Cardiac septum (tissue), 1 donor: Measurements from ENCODE around the gene WASHC2C. TPM values are rescaled to one million over a fixed set of nuclear protein-coding genes. Genes with fewer than 3 reads are reported as not detected.
A peak's percentile ranks its signal among the peaks of the same experiment; 100 is the strongest.
"Not testable (repeated sequence)": the region's sequence is repeated elsewhere in the genome, so short reads cannot be mapped to it uniquely, and the experiment has no call there.

Experiments used
- DNase-seq: peaks from one replicate; pipeline ENCODE4 v3.0.0-alpha.2; 2020; ENCODE audit warnings: low spot score
- intact Hi-C: fragments of 100-400 bp; cut with DNase I; formaldehyde crosslinking; loops from one replicate; pipeline ENCODE4 v1.14.0; 2022
- long read RNA-seq: library from polyadenylated mRNA; unstranded; transcript quantifications from one replicate; pipeline ENCODE4 v2.0.0, GENCODE V29; 2021
- total RNA-seq: library from RNA; stranded (reverse); fragmentation: NEBNext Ultra II Directional; extraction: Animal tissue kit (Norgen Biotek cat#: 25700); gene quantifications from one replicate; pipeline ENCODE4 v1.2.1, GENCODE V29; 2021
- donor health status: DM: no; HTN: no; CAD: no.

WASHC2C gene, protein sequence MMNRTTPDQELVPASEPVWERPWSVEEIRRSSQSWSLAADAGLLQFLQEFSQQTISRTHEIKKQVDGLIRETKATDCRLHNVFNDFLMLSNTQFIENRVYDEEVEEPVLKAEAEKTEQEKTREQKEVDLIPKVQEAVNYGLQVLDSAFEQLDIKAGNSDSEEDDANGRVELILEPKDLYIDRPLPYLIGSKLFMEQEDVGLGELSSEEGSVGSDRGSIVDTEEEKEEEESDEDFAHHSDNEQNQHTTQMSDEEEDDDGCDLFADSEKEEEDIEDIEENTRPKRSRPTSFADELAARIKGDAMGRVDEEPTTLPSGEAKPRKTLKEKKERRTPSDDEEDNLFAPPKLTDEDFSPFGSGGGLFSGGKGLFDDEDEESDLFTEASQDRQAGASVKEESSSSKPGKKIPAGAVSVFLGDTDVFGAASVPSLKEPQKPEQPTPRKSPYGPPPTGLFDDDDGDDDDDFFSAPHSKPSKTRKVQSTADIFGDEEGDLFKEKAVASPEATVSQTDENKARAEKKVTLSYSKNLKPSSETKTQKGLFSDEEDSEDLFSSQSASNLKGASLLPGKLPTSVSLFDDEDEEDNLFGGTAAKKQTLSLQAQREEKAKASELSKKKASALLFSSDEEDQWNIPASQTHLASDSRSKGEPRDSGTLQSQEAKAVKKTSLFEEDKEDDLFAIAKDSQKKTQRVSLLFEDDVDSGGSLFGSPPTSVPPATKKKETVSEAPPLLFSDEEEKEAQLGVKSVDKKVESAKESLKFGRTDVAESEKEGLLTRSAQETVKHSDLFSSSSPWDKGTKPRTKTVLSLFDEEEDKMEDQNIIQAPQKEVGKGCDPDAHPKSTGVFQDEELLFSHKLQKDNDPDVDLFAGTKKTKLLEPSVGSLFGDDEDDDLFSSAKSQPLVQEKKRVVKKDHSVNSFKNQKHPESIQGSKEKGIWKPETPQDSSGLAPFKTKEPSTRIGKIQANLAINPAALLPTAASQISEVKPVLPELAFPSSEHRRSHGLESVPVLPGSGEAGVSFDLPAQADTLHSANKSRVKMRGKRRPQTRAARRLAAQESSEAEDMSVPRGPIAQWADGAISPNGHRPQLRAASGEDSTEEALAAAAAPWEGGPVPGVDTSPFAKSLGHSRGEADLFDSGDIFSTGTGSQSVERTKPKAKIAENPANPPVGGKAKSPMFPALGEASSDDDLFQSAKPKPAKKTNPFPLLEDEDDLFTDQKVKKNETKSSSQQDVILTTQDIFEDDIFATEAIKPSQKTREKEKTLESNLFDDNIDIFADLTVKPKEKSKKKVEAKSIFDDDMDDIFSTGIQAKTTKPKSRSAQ (N-terminal part only)
- total RNA-seq = 25.9 TPM
- long read RNA-seq, full-length matches to known transcripts = 28 of 63 reads
- long read RNA-seq, partial matches to known transcripts = 11 of 63 reads
- long read RNA-seq, other reads (novel, unspliced or antisense) = 24 of 63 reads

DNA sequence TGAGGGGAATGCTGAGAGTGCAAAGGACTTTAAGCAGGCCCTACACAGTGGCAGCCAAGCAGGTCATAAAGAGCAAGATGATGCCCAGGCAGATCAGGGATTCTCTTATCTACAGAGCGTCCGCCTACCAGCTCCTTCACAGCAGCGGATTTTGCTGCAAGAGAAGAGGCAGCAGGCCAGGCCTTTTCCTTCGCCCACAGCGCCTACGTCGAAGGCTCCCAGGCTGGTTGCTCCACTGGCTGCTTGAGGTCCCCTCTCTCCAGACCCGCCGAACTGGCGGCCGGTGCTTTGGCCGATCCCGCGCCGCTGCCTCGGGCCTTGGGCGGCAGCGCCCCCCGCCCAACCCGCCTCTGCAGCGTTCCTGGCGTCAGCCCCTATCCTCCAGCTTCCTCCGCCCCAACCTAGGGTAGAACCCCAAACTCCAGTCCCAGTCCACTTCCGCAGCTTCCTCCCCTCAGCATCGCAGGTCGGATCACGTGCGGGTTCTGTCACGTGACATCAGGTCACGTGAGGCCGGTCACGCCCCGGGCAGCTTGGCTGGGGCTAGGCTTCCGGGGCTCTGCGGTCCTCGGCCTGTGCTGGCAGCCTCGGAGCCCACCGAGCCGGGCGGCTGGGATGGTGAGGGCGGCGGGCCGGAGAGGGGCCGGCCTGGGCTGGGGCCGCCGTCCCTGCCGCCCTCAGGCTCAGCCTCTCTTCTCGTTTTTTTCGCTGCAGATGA is at the start of gene WASHC2C:
Gene WASHC2C (plus strand): TSS at position 564 of the 718 bp plus-strand sequence. CDS start 52 bp downstream, at position 616.
- intact Hi-C loops = not testable (repeated sequence)

GRCh38 chr10:45678467-45678866 is 48.6 kb upstream of the WASHC2C start:
- DNase-seq, intact Hi-C loops: not testable (repeated sequence)

More for the DNA sequence above, at the start of gene WASHC2C:
- DNase-seq = peak; percentile 95

DNA sequence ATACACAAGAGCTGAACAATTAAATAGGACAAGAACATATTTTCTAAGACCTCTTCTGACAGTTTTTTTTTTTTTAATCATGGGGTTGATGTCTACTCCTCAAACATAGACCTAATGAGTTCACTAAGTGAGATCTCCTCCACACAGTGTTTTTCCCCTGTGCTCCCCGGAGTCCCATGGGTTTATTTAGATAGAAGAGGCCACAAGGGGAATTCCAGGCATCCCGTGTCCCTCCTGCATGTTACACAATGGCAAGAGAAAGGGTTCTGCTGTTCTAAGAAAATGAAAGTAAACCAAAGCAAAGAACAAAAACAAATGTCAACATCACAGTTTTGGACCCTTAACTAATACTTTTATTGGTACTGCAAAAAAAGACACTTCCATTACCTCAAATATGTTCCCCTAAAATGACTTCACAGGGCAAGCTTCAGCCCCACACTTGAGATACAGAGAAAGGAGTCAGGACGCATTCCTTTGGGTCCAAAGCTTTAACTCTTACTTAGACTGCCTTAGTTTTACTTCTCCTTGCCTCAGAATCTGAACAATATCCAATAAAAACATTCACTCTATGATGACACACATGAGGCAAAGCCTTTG is 16.8 kb upstream of the WASHC2C start:
- intact Hi-C loops, DNase-seq: not testable (repeated sequence)

GRCh38 chr10:45711223-45711622 is 15.8 kb upstream of the WASHC2C start:
- DNase-seq, intact Hi-C loops: not testable (repeated sequence)

GRCh38 chr10:45717053-45717452 is 10.0 kb upstream of the WASHC2C start:
- DNase-seq, intact Hi-C loops: not testable (repeated sequence)

DNA sequence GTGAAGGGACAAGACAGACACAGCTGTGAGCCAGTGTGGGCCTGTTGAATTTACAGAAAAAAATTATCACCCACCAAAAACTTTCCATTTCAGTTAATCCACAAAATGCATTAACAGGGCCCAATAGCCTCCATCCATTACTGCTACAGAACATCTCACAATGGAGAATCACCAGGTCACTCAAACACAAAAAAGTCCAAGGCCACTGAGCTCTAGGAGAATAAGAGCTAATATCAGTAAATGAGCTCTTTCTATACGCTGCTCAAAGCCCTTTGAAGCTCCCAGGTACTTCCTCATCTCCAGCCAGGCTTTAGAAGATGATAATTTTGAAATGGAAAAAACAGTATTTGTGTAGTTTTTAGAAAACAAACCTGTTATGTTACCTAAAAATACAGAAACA is 9.4 kb upstream of the WASHC2C start:
- DNase-seq, intact Hi-C loops: not testable (repeated sequence)

DNA sequence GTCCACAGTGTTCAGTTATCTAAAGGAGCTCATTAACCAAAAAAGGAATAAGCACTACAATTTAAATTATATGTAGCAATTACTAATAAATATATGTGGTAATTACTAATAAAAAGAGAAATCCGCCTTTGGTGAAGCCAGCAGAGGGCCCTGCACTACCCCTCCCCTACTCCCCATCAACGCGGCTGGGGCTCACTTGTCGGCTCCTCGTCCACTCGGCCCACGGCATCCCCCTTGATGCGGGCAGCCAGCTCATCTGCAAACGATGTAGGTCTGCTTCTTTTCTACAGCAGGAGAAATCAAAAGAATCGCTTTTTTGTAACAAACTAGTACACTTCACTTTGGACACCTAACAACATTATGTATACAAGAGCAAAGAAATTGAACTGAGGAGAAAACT is 5.6 kb upstream of the WASHC2C start:
- intact Hi-C loops, DNase-seq: not testable (repeated sequence)

DNA sequence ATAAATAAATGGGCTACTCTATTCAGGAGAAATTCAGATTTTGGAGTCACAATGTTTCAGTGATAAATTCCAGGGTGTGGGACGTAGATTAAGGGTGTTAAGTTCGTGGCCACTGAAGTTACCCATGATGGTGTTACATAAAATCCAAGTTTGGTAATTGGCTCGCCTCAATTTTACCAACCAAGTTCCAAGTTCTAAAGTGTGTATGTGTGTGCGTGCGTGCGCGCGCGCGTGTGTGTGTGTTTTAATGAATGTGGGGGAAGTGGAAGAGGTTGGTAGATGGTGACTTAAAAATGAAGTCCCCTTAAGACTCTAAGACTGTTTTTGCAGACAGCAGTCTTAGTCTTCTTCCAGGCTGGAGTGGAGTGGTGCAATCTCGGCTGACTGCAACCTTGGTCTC is 3.2 kb upstream of the WASHC2C start:
- DNase-seq, intact Hi-C loops: not testable (repeated sequence)

DNA sequence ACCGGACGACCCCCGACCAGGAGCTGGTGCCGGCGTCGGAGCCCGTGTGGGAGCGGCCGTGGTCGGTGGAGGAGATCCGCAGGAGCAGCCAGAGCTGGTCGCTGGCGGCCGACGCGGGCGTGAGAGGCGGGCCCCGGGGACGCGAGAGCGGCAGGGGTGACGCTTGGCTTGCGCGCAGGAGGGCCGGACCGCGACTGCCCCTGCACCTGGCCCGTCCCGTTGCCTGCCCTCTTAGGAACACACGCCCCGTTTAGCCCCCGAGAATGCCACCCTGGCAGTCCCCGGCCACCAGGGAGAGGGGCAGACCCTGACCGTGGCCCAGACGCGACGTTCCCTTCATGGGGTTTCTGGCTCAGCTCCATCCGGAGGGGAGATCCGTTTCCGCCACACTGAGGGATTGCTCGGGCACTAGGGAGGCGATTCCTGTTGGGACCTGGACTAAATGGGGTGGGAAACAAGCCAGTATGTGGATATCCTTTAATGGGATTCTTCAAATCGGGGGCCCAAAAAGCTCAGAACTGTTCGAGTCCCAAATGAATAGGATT is 427 bp downstream of the WASHC2C start:
- DNase-seq, intact Hi-C loops: not testable (repeated sequence)

- intact Hi-C loops, DNase-seq: not testable (repeated sequence)
These were observed 7.4 kb downstream of the WASHC2C start for GRCh38 chr10:45734449-45734848.

DNA sequence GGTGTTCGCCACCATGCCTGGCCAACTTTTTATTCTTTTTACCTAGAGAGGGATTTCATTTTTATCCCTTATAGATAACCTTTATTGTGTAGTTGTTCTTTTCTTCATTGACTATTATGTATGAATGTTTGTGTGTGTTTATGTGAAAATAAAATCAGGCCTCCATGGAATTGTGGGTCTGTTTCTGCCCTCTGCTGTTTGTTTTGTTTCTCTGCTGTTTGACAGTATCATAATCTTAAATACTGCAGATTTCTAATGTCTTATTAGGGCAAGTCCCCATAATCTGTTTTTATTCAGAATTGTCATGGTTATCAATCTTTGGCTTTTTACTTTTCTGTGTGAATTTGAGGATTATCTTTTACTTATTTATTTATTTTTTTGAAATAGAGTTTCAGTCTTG is 7.8 kb downstream of the WASHC2C start:
- DNase-seq, intact Hi-C loops: not testable (repeated sequence)

DNA sequence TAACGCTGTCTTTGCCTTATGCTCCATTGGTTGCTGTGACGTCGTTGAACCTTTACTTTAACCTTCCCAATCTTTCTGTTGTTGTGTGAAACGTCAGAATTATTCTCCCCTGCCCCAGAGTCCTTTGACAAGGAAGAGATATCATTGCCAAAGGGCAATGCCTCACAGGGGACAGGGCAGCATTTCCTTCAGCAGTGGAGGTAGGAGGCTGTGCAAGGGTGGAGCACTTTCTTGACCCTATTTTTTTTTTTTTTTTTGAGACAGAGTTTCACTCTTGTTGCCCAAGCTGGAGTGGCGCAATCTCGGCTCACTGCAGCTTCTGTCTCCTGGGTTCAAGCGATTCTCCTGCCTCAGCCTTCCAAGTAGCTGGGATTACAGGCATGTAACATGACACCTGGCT is 14.5 kb downstream of the WASHC2C start:
- intact Hi-C loops, DNase-seq: not testable (repeated sequence)

GRCh38 chr10:45742014-45742413 is 14.9 kb downstream of the WASHC2C start:
- intact Hi-C loops, DNase-seq: not testable (repeated sequence)

DNA sequence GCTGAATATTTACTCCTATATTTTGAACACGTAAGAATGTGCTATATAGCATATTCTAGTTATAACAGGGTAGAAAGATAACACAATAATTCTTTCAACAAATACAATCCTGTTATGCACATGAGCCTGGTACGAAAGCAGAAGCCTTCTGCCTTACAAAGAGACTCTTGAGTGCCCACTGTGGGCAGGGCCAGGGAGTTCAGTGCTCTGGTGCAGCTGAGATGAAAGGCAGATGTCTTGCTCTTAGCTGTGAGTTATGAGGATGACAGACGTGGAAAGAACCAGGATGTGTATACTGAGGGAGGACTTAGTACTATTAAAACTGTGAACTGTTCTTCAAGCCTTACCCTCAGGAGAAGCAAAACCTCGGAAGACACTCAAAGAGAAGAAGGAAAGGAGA is 24.1 kb downstream of the WASHC2C start:
- intact Hi-C loops, DNase-seq: not testable (repeated sequence)

DNA sequence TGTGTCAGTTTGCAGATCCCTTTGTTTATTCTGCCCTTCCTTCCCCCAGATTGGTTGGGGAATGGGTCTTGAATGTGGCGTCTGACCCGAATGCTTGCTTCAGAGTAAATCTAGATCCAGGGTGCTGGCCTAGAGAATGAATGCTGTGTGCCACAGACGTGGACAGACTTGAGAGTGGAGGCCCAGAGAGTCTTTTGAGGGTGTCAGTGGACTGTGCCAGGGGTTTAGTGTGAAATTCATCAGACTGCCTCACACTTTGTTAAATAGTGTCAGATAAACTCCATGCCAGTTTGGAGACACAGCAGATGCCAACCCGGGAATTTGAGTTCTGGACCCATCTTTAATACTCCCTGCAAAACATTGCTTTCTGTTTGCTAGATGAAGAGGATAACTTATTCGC is 25.1 kb downstream of the WASHC2C start:
- intact Hi-C loops = not testable (repeated sequence)

GRCh38 chr10:45753979-45754495 is 27.0 kb downstream of the WASHC2C start:
- intact Hi-C loops, DNase-seq: not testable (repeated sequence)

More for the DNA sequence above, 25.1 kb downstream of the WASHC2C start:
- DNase-seq = not testable (repeated sequence)

GRCh38 chr10:45755083-45755482 is 28.0 kb downstream of the WASHC2C start:
- intact Hi-C loops, DNase-seq: not testable (repeated sequence)
